ENCODE data around the gene NTMT1.

The NTMT1 gene

DNA sequence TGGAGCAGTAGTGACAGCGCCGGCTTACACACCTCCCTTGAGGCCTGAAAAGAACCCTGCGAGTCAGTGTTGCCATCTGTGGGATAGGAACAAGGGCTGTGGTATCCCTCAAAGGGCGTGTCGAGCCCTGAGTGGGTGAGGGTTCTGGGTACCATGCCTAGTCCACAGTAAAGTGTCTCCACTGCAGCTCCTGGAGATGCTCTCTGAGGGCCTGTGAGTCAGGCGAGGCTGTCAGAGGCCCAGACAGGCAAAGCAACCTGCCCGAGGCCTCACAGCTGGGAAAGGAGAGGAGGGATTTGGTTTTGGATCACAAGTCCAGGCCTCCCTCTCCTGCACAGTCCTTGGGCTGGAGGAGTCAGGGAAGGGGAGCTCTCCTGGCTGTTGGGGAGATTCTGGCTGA lies 45.6 kb downstream of the NTMT1 start:
- H3K36me3 ChIP-seq (ENCODE audit: insufficient read depth, low read length), result no peaks in the 10 kb centered on the region

GRCh38 chr9:129672702-129673101 lies 46.7 kb downstream of the NTMT1 start:
- Histone ChIP-seq H3K27ac (ENCODE audit: low read depth, low read length) (no peak overlapping the region), H3K4me1 (ENCODE audit: control insufficient read depth, insufficient read depth, low read length, unreplicated experiment) (peaks cover 11% of the 10 kb centered on the region), H3K27me3 (ENCODE audit: insufficient read depth, low read length) (no peaks in the 10 kb centered on the region), H3K36me3 (ENCODE audit: insufficient read depth, low read length) (no peaks in the 10 kb centered on the region), H3K79me2 (ENCODE audit: control insufficient read depth, insufficient read depth, low read length, unreplicated experiment) (peaks cover 30% of the 10 kb centered on the region), H3K4me3 (ENCODE audit: low read depth, low read length) (no peak overlapping the region), H2AFZ (ENCODE audit: low read length, unreplicated experiment) (no peak overlapping the region)

More for the DNA sequence above, 45.6 kb downstream of the NTMT1 start:
- H3K27me3 ChIP-seq (ENCODE audit: insufficient read depth, low read length), result no peaks in the 10 kb centered on the region
- H3K79me2 ChIP-seq (ENCODE audit: control insufficient read depth, insufficient read depth, low read length, unreplicated experiment), result peaks cover 41% of the 10 kb centered on the region
- H3K4me3 ChIP-seq (ENCODE audit: low read depth, low read length), result no peak overlapping the region
- peaks cover 17% of the 10 kb centered on the region for H3K4me1 ChIP-seq (ENCODE audit: control insufficient read depth, insufficient read depth, low read length, unreplicated experiment)
- no peak overlapping the region for H2AFZ ChIP-seq (ENCODE audit: low read length, unreplicated experiment)
- no peak overlapping the region for H3K27ac ChIP-seq (ENCODE audit: low read depth, low read length)

GRCh38 chr9:129673602-129674001 lies 47.6 kb downstream of the NTMT1 start:
- H3K27me3 ChIP-seq (ENCODE audit: insufficient read depth, low read length), result no peaks in the 10 kb centered on the region
- H3K4me3 ChIP-seq (ENCODE audit: low read depth, low read length), result no peak overlapping the region
- H3K4me1 ChIP-seq (ENCODE audit: control insufficient read depth, insufficient read depth, low read length, unreplicated experiment), result peaks cover 4% of the 10 kb centered on the region
- H3K79me2 ChIP-seq (ENCODE audit: control insufficient read depth, insufficient read depth, low read length, unreplicated experiment), result peaks cover 29% of the 10 kb centered on the region
- H3K36me3 ChIP-seq (ENCODE audit: insufficient read depth, low read length), result no peaks in the 10 kb centered on the region
- H3K27ac ChIP-seq (ENCODE audit: low read depth, low read length), result no peak overlapping the region
- H2AFZ ChIP-seq (ENCODE audit: low read length, unreplicated experiment), result no peak overlapping the region

DNA sequence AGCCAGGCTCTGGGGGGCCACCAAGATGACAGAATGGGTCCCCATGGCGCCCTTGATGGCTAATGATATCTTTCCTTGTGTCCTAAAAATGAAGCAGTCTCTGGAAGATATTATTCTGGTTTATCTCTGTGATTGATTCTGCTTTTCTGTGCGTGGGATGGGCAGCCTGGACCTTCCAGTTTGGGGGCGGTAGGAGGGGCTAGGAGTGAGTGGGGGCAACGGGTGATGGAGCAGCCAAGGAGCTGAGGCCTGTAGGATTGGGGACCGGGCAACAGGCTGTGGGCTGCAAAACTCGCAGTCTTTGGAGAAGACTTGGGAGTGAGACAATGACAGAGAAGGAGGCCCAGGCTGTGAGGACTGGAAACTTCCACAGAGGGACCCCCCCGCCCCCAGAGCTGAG lies 48.3 kb downstream of the NTMT1 start:
- no peaks in the 10 kb centered on the region for H3K27me3 ChIP-seq (ENCODE audit: insufficient read depth, low read length)
- H3K36me3 ChIP-seq (ENCODE audit: insufficient read depth, low read length), result no peaks in the 10 kb centered on the region
- H3K4me3 ChIP-seq (ENCODE audit: low read depth, low read length), result no peak overlapping the region
- peaks cover 4% of the 10 kb centered on the region for H3K4me1 ChIP-seq (ENCODE audit: control insufficient read depth, insufficient read depth, low read length, unreplicated experiment)
- no peak overlapping the region for H2AFZ ChIP-seq (ENCODE audit: low read length, unreplicated experiment)
- H3K27ac ChIP-seq (ENCODE audit: low read depth, low read length), result no peak overlapping the region
- H3K79me2 ChIP-seq (ENCODE audit: control insufficient read depth, insufficient read depth, low read length, unreplicated experiment), result peaks cover 29% of the 10 kb centered on the region

DNA sequence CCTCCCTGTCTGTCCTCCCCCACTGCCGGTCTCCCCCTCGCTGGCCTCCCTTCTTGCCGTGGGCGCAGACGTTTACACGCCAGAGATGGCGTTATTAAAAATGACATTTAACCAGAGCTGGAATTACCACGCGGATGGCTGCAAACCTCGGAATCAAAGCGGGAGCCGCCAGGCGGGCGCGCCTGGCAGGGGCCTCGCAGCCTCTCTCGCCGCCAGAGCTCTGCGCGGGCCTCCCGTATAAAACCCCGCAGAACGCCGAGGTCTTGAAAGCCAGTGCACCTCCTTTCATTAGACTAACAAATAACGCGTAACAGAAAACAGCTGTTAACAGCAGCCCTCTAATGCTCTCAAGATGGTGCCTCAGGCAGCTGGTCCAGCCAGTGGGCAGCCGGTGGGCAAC lies 49.7 kb downstream of the NTMT1 start:
- Histone ChIP-seq H3K79me2 (ENCODE audit: control insufficient read depth, insufficient read depth, low read length, unreplicated experiment) (peaks cover 19% of the 10 kb centered on the region), H3K27ac (ENCODE audit: low read depth, low read length) (no peak overlapping the region), H2AFZ (ENCODE audit: low read length, unreplicated experiment) (no peak overlapping the region), H3K4me1 (ENCODE audit: control insufficient read depth, insufficient read depth, low read length, unreplicated experiment) (peaks cover 4% of the 10 kb centered on the region), H3K27me3 (ENCODE audit: insufficient read depth, low read length) (no peaks in the 10 kb centered on the region), H3K36me3 (ENCODE audit: insufficient read depth, low read length) (no peaks in the 10 kb centered on the region), H3K4me3 (ENCODE audit: low read depth, low read length) (no peak overlapping the region)

- H3K79me2 ChIP-seq (ENCODE audit: control insufficient read depth, insufficient read depth, low read length, unreplicated experiment), result peaks cover 15% of the 10 kb centered on the region
- H2AFZ ChIP-seq (ENCODE audit: low read length, unreplicated experiment), result no peak overlapping the region
- H3K4me3 ChIP-seq (ENCODE audit: low read depth, low read length), result no peak overlapping the region
- H3K27ac ChIP-seq (ENCODE audit: low read depth, low read length), result no peak overlapping the region
- H3K4me1 ChIP-seq (ENCODE audit: control insufficient read depth, insufficient read depth, low read length, unreplicated experiment), result peaks cover 3% of the 10 kb centered on the region
- H3K36me3 ChIP-seq (ENCODE audit: insufficient read depth, low read length), result no peaks in the 10 kb centered on the region
- H3K27me3 ChIP-seq (ENCODE audit: insufficient read depth, low read length), result no peaks in the 10 kb centered on the region
Measured at GRCh38 chr9:129676287-129676686, 50.3 kb downstream of the NTMT1 start.

GRCh38 chr9:129676975-129677374 lies 51.0 kb downstream of the NTMT1 start:
- Histone ChIP-seq H3K27me3 (ENCODE audit: insufficient read depth, low read length) (no peaks in the 10 kb centered on the region), H3K79me2 (ENCODE audit: control insufficient read depth, insufficient read depth, low read length, unreplicated experiment) (peaks cover 14% of the 10 kb centered on the region), H3K4me1 (ENCODE audit: control insufficient read depth, insufficient read depth, low read length, unreplicated experiment) (no peaks in the 10 kb centered on the region), H3K36me3 (ENCODE audit: insufficient read depth, low read length) (no peaks in the 10 kb centered on the region), H3K27ac (ENCODE audit: low read depth, low read length) (no peak overlapping the region), H2AFZ (ENCODE audit: low read length, unreplicated experiment) (no peak overlapping the region), H3K4me3 (ENCODE audit: low read depth, low read length) (no peak overlapping the region)

DNA sequence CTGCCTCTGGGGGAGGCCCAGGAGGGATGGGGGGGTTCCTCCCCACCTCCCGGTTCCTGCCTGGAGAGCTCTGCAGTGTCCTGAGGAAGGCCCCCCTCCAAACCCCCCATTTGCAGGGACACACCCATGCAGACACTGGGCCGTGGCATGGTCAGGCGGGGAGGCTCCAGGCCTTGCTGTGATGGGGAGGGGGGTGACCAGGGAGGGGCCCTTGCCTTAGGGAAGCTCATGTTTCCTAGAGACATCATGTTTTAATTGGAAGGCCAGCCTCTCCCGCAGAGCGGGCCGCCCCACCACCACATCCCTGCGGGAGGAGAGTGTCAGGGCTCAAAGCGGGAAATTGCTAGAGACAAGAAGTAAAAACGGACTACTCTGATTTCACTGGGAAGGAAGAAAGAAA lies 51.5 kb downstream of the NTMT1 start:
- no peaks in the 10 kb centered on the region for H3K4me1 ChIP-seq (ENCODE audit: control insufficient read depth, insufficient read depth, low read length, unreplicated experiment)
- H3K27ac ChIP-seq (ENCODE audit: low read depth, low read length), result no peak overlapping the region
- no peak overlapping the region for H3K4me3 ChIP-seq (ENCODE audit: low read depth, low read length)
- H3K36me3 ChIP-seq (ENCODE audit: insufficient read depth, low read length), result no peaks in the 10 kb centered on the region
- no peak overlapping the region for H2AFZ ChIP-seq (ENCODE audit: low read length, unreplicated experiment)
- H3K79me2 ChIP-seq (ENCODE audit: control insufficient read depth, insufficient read depth, low read length, unreplicated experiment), result peaks cover 12% of the 10 kb centered on the region
- H3K27me3 ChIP-seq (ENCODE audit: insufficient read depth, low read length), result no peaks in the 10 kb centered on the region

GRCh38 chr9:129678844-129679243 lies 52.9 kb downstream of the NTMT1 start:
- Histone ChIP-seq H3K4me1 (ENCODE audit: control insufficient read depth, insufficient read depth, low read length, unreplicated experiment) (no peaks in the 10 kb centered on the region), H3K27ac (ENCODE audit: low read depth, low read length) (no peak overlapping the region), H3K36me3 (ENCODE audit: insufficient read depth, low read length) (no peaks in the 10 kb centered on the region), H3K27me3 (ENCODE audit: insufficient read depth, low read length) (no peaks in the 10 kb centered on the region), H2AFZ (ENCODE audit: low read length, unreplicated experiment) (no peak overlapping the region), H3K79me2 (ENCODE audit: control insufficient read depth, insufficient read depth, low read length, unreplicated experiment) (peaks cover 12% of the 10 kb centered on the region), H3K4me3 (ENCODE audit: low read depth, low read length) (no peak overlapping the region)

DNA sequence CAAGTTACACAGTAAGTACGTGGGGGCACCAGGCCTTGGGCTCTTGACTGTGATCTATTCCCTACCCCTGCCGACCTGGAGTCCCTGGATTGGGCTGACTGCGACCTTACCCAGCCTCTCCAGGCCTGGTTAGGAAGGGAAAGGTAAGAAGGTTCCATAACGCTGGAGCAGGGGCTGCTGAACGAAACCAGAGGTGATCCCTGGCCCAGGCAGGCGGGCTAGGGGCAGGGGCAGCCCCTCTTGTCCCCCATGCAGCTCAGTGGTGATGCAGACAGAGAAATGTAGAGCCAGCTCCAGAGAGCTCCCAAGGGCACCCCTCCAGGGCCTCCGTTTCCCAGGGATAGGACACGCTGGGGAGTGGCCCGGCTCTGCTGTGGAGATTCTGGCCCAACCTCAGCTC lies 53.6 kb downstream of the NTMT1 start:
- Histone ChIP-seq H3K4me3 (ENCODE audit: low read depth, low read length) (no peak overlapping the region), H3K4me1 (ENCODE audit: control insufficient read depth, insufficient read depth, low read length, unreplicated experiment) (no peaks in the 10 kb centered on the region), H3K27me3 (ENCODE audit: insufficient read depth, low read length) (no peaks in the 10 kb centered on the region), H3K79me2 (ENCODE audit: control insufficient read depth, insufficient read depth, low read length, unreplicated experiment) (peaks cover 12% of the 10 kb centered on the region), H2AFZ (ENCODE audit: low read length, unreplicated experiment) (no peak overlapping the region), H3K36me3 (ENCODE audit: insufficient read depth, low read length) (no peaks in the 10 kb centered on the region), H3K27ac (ENCODE audit: low read depth, low read length) (no peak overlapping the region)

DNA sequence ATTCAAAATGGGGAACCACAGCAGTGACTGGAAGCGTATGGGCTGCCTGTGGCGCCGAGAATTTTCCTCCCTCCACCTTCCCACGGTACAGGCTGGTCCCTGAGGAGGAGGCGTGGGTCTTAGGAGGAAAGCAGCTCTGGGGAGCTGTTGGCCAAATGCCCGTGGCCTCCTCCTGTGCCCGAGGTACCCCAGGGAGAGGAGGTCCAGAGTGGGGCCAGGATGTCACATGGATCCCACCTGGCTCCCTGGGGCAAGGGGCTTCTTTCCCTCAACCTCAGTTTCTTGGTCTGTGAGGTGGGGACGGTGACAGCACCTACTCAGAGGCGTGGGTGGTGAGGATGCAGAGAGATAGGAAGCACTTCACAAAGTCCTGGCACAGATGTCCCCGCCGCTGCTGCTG lies 56.0 kb downstream of the NTMT1 start:
- Histone ChIP-seq H3K27me3 (ENCODE audit: insufficient read depth, low read length) (no peaks in the 10 kb centered on the region), H3K4me3 (ENCODE audit: low read depth, low read length) (no peak overlapping the region), H3K4me1 (ENCODE audit: control insufficient read depth, insufficient read depth, low read length, unreplicated experiment) (peaks cover 9% of the 10 kb centered on the region), H3K79me2 (ENCODE audit: control insufficient read depth, insufficient read depth, low read length, unreplicated experiment) (peaks cover 5% of the 10 kb centered on the region), H3K27ac (ENCODE audit: low read depth, low read length) (no peak overlapping the region), H3K36me3 (ENCODE audit: insufficient read depth, low read length) (no peaks in the 10 kb centered on the region), H2AFZ (ENCODE audit: low read length, unreplicated experiment) (no peak overlapping the region)

All from ACC112 (cell line).